K562 (cell line): ENCODE measurements around the gene CUL1. TPM values are rescaled to one million over a fixed set of nuclear protein-coding genes. Genes with fewer than 3 reads are reported as not detected.

Experiments used
- CBX2 ChIP-seq: fragments of 200-600 bp; sonication (generic); IDR thresholded peaks from one replicate; pipeline ENCODE4 v1.6.1; 2012; ENCODE audit warnings: mild to moderate bottlenecking, low read length, inconsistent platforms; ENCODE audit not compliant: insufficient read depth, poor library complexity, severe bottlenecking
- FIP1L1 ChIP-seq: fragments of 200-400 bp; formaldehyde crosslinking; IDR thresholded peaks from 2 replicates; pipeline ENCODE4 v1.6.1; 2018; ENCODE audit warnings: mild to moderate bottlenecking, low read depth, low read length; ENCODE audit not compliant: poor library complexity, severe bottlenecking
- KLF1 ChIP-seq: fragments of 450-650 bp; IDR thresholded peaks from 2 replicates; pipeline ENCODE4 v1.6.1; 2016; ENCODE audit warnings: missing genetic modification characterization, missing compliant biosample characterization
- L3MBTL2 ChIP-seq: fragments of 450-650 bp; IDR thresholded peaks from 2 replicates; pipeline ENCODE4 v1.6.1; 2016; ENCODE audit warnings: mild to moderate bottlenecking, moderate library complexity
- OTX1 ChIP-seq: fragments of 450-650 bp; formaldehyde crosslinking; IDR thresholded peaks from 2 replicates; pipeline ENCODE4 v1.4.0; 2022; ENCODE audit warnings: mild to moderate bottlenecking
- PHTF2 ChIP-seq: fragments of 250-450 bp; sonication (Bioruptor Pico); IDR thresholded peaks from 2 replicates; pipeline ENCODE4 v1.5.0; 2021; ENCODE audit warnings: mild to moderate bottlenecking
- RFX7 ChIP-seq: fragments of 250-450 bp; sonication (Bioruptor Pico); IDR thresholded peaks from 2 replicates; pipeline ENCODE4 v1.5.1; 2021; ENCODE audit warnings: mild to moderate bottlenecking
- RNF219 ChIP-seq: fragments of 250-450 bp; sonication (Bioruptor Pico); IDR thresholded peaks from 2 replicates; pipeline ENCODE4 v1.5.0; 2022; ENCODE audit warnings: mild to moderate bottlenecking
- SMARCE1 ChIP-seq: fragments of 450-650 bp; IDR thresholded peaks from 2 replicates; pipeline ENCODE4 v1.7.1; 2016; ENCODE audit warnings: mild to moderate bottlenecking
- USF1 ChIP-seq: sonication (generic); formaldehyde crosslinking; IDR thresholded peaks from 2 replicates; pipeline ENCODE4 v1.9.0; 2022; ENCODE audit warnings: mild to moderate bottlenecking, missing genetic modification reagents
- polyA plus RNA-seq, 8 experiments: library from polyadenylated mRNA; depleted of rRNA in 4 of 8; stranded (reverse) in 5 of 8; unstranded in 3 of 8; fragments of >200 nt; fragmentation: Nextera tagmentation in 2 of 8; fragmentation: Illumina TruSeq in 1 of 8; extraction: Ambion mirVana in 2 of 8; extraction: Trizol in 1 of 8; gene quantifications; 2 replicates each; pipeline versions ENCODE4 v1.2.1 to v1.2.3, GENCODE V29; 2011 to 2014; ENCODE audit warnings: inconsistent platforms in 1 of 8, missing spikeins in 1 of 8
- total RNA-seq, 7 experiments: library from RNA; depleted of rRNA in 6 of 7; stranded (reverse); fragments of >200 nt in 6 of 7; fragmentation: Illumina TruSeq in 2 of 7; extraction: Trizol in 2 of 7; gene quantifications; 2 replicates each; pipeline versions ENCODE4 v1.2.1 to v1.2.3, GENCODE V29; 2011 to 2021; ENCODE audit warnings: low replicate concordance in 1 of 7

Gene CUL1
- total and polyA plus RNA-seq, 9 of the 15 experiments (the other 6 are each of a cell fraction or from before 2014, with no cell fraction given) = 31.5 to 107 (median 96.5) TPM

- TF ChIP-seq PHTF2 (CRISPR knock-in tag) (no peak), KLF1 (tag) (0 out of 2 replicates have a peak, but pooled peaks have one; percentile 24), OTX1 (no peak), CBX2 (no peak), L3MBTL2 (no peak), SMARCE1 (no peak), RFX7 (CRISPR knock-in tag) (no peak), USF1 (CRISPR knock-in tag) (no peak), FIP1L1 (no peak), RNF219 (no peak)
Observed at GRCh38 chr7:148684289-148684830, 14.3 kb upstream of the CUL1 start (continued).
